Measurements from ENCODE around the gene CDH23.

Gene CDH23

GRCh38 chr10:71650397-71650796 lies 253.7 kb downstream of the CDH23 start:
- Histone ChIP-seq H3K4me2 (ENCODE audit: low read length) (no peak overlapping the region), H3K4me3 (ENCODE audit: low read depth, low read length) (no peak overlapping the region), H3K36me3 (ENCODE audit: control insufficient read depth in 1 of 2, insufficient read depth in 2 of 2, low read length in 2 of 2) (no peaks in the 10 kb centered on the region), H3K9me3 (ENCODE audit: insufficient read depth, low read depth, low read length) (no peaks in the 10 kb centered on the region), H3K14ac (ENCODE audit: low read length) (no peak overlapping the region), H3K27ac (ENCODE audit: low read depth, low read length) (no peak overlapping the region), H2AFZ (ENCODE audit: insufficient read depth, low read length, poor library complexity) (no peak overlapping the region), H2BK5ac (ENCODE audit: low read depth, low read length, poor library complexity) (no peak overlapping the region), H4K91ac (ENCODE audit: low read depth, low read length) (no peak overlapping the region), H2BK12ac (ENCODE audit: low read length) (no peak overlapping the region), H3K4me1 (ENCODE audit: control insufficient read depth in 1 of 2, insufficient read depth in 2 of 2, low read length in 2 of 2) (no peaks in the 10 kb centered on the region), H3K18ac (ENCODE audit: low read length) (no peak overlapping the region), H3K23ac (ENCODE audit: low read length) (no peak overlapping the region), H3K79me2 (ENCODE audit: control insufficient read depth, insufficient read depth, low read length, poor library complexity) (no peaks in the 10 kb centered on the region), H3K4ac (ENCODE audit: low read depth, low read length) (no peak overlapping the region), H4K8ac (ENCODE audit: low read depth, low read length) (no peak overlapping the region), H4K12ac (ENCODE audit: low read depth, low read length) (no peak overlapping the region), H2BK120ac (ENCODE audit: insufficient read depth, low read length, poor library complexity) (no peak overlapping the region), H3K9ac (ENCODE audit: low read length) (no peak overlapping the region), H3K79me1 (ENCODE audit: low read length) (no peaks in the 10 kb centered on the region), H2AK5ac (ENCODE audit: low read length) (no peak overlapping the region), H3K27me3 (ENCODE audit: insufficient read depth, low read length) (no peaks in the 10 kb centered on the region)
- DNase-seq: no peak
- no CpG with 5 or more reads among the region's 7 CpGs for WGBS (ENCODE audit: extremely low coverage, insufficient coverage, insufficient read length)

- H2AK5ac ChIP-seq (ENCODE audit: low read length): no peak overlapping the region
- no peak overlapping the region for H3K23ac ChIP-seq (ENCODE audit: low read length)
- no peak overlapping the region for H4K91ac ChIP-seq (ENCODE audit: low read depth, low read length)
- H2BK12ac ChIP-seq (ENCODE audit: low read length): no peak overlapping the region
- no peak overlapping the region for H2AFZ ChIP-seq (ENCODE audit: insufficient read depth, low read length, poor library complexity)
- no peaks in the 10 kb centered on the region for H3K79me2 ChIP-seq (ENCODE audit: control insufficient read depth, insufficient read depth, low read length, poor library complexity)
- H4K8ac ChIP-seq (ENCODE audit: low read depth, low read length): no peak overlapping the region
- no CpG with 5 or more reads among the region's 6 CpGs for WGBS (ENCODE audit: extremely low coverage, insufficient coverage, insufficient read length)
- H2BK5ac ChIP-seq (ENCODE audit: low read depth, low read length, poor library complexity): no peak overlapping the region
- no peaks in the 10 kb centered on the region for H3K9me3 ChIP-seq (ENCODE audit: insufficient read depth, low read depth, low read length)
- H3K27ac ChIP-seq (ENCODE audit: low read depth, low read length): no peak overlapping the region
- no peaks in the 10 kb centered on the region for H3K27me3 ChIP-seq (ENCODE audit: insufficient read depth, low read length)
- H3K4ac ChIP-seq (ENCODE audit: low read depth, low read length): no peak overlapping the region
- H3K9ac ChIP-seq (ENCODE audit: low read length): no peak overlapping the region
- H4K12ac ChIP-seq (ENCODE audit: low read depth, low read length): no peak overlapping the region
- no peaks in the 10 kb centered on the region for H3K36me3 ChIP-seq (ENCODE audit: control insufficient read depth in 1 of 2, insufficient read depth in 2 of 2, low read length in 2 of 2)
- H3K14ac ChIP-seq (ENCODE audit: low read length): no peak overlapping the region
- H3K4me1 ChIP-seq (ENCODE audit: control insufficient read depth in 1 of 2, insufficient read depth in 2 of 2, low read length in 2 of 2): no peaks in the 10 kb centered on the region
- no peak overlapping the region for H3K18ac ChIP-seq (ENCODE audit: low read length)
- no peak for DNase-seq
- no peaks in the 10 kb centered on the region for H3K79me1 ChIP-seq (ENCODE audit: low read length)
- H3K4me2 ChIP-seq (ENCODE audit: low read length): no peak overlapping the region
- no peak overlapping the region for H2BK120ac ChIP-seq (ENCODE audit: insufficient read depth, low read length, poor library complexity)
- H3K4me3 ChIP-seq (ENCODE audit: low read depth, low read length): no peak overlapping the region
Measured at GRCh38 chr10:71651428-71651827, 254.7 kb downstream of the CDH23 start.

GRCh38 chr10:71651928-71652327 lies 255.2 kb downstream of the CDH23 start:
- no peak overlapping the region for H3K4me3 ChIP-seq (ENCODE audit: low read depth, low read length)
- H3K36me3 ChIP-seq (ENCODE audit: control insufficient read depth in 1 of 2, insufficient read depth in 2 of 2, low read length in 2 of 2): no peaks in the 10 kb centered on the region
- no peak overlapping the region for H2AFZ ChIP-seq (ENCODE audit: insufficient read depth, low read length, poor library complexity)
- no CpG with 5 or more reads among the region's 4 CpGs for WGBS (ENCODE audit: extremely low coverage, insufficient coverage, insufficient read length)
- H4K91ac ChIP-seq (ENCODE audit: low read depth, low read length): no peak overlapping the region
- no peak overlapping the region for H4K8ac ChIP-seq (ENCODE audit: low read depth, low read length)
- no peak overlapping the region for H2AK5ac ChIP-seq (ENCODE audit: low read length)
- H4K12ac ChIP-seq (ENCODE audit: low read depth, low read length): no peak overlapping the region
- no peak overlapping the region for H2BK12ac ChIP-seq (ENCODE audit: low read length)
- H3K23ac ChIP-seq (ENCODE audit: low read length): no peak overlapping the region
- H3K18ac ChIP-seq (ENCODE audit: low read length): no peak overlapping the region
- no peak overlapping the region for H3K27ac ChIP-seq (ENCODE audit: low read depth, low read length)
- no peaks in the 10 kb centered on the region for H3K27me3 ChIP-seq (ENCODE audit: insufficient read depth, low read length)
- no peaks in the 10 kb centered on the region for H3K4me1 ChIP-seq (ENCODE audit: control insufficient read depth in 1 of 2, insufficient read depth in 2 of 2, low read length in 2 of 2)
- H2BK5ac ChIP-seq (ENCODE audit: low read depth, low read length, poor library complexity): no peak overlapping the region
- no peak overlapping the region for H3K14ac ChIP-seq (ENCODE audit: low read length)
- no peaks in the 10 kb centered on the region for H3K79me1 ChIP-seq (ENCODE audit: low read length)
- no peaks in the 10 kb centered on the region for H3K9me3 ChIP-seq (ENCODE audit: insufficient read depth, low read depth, low read length)
- DNase-seq: no peak
- H3K4ac ChIP-seq (ENCODE audit: low read depth, low read length): no peak overlapping the region
- no peak overlapping the region for H2BK120ac ChIP-seq (ENCODE audit: insufficient read depth, low read length, poor library complexity)
- no peak overlapping the region for H3K9ac ChIP-seq (ENCODE audit: low read length)
- H3K4me2 ChIP-seq (ENCODE audit: low read length): no peak overlapping the region
- no peaks in the 10 kb centered on the region for H3K79me2 ChIP-seq (ENCODE audit: control insufficient read depth, insufficient read depth, low read length, poor library complexity)

GRCh38 chr10:71653044-71653443 lies 256.3 kb downstream of the CDH23 start:
- H3K4me3 ChIP-seq (ENCODE audit: low read depth, low read length): no peak overlapping the region
- no peak overlapping the region for H3K18ac ChIP-seq (ENCODE audit: low read length)
- H2BK5ac ChIP-seq (ENCODE audit: low read depth, low read length, poor library complexity): no peak overlapping the region
- H3K9me3 ChIP-seq (ENCODE audit: insufficient read depth, low read depth, low read length): no peaks in the 10 kb centered on the region
- no peak for DNase-seq
- no peak overlapping the region for H3K14ac ChIP-seq (ENCODE audit: low read length)
- no peak overlapping the region for H3K23ac ChIP-seq (ENCODE audit: low read length)
- no peaks in the 10 kb centered on the region for H3K79me2 ChIP-seq (ENCODE audit: control insufficient read depth, insufficient read depth, low read length, poor library complexity)
- H3K27me3 ChIP-seq (ENCODE audit: insufficient read depth, low read length): no peaks in the 10 kb centered on the region
- no peak overlapping the region for H4K8ac ChIP-seq (ENCODE audit: low read depth, low read length)
- no peak overlapping the region for H2BK12ac ChIP-seq (ENCODE audit: low read length)
- H3K4me1 ChIP-seq (ENCODE audit: control insufficient read depth in 1 of 2, insufficient read depth in 2 of 2, low read length in 2 of 2): peaks cover 3% of the 10 kb centered on the region in 2 experiments
- H3K36me3 ChIP-seq (ENCODE audit: control insufficient read depth in 1 of 2, insufficient read depth in 2 of 2, low read length in 2 of 2): no peaks in the 10 kb centered on the region
- H3K4me2 ChIP-seq (ENCODE audit: low read length): no peak overlapping the region
- no peak overlapping the region for H3K9ac ChIP-seq (ENCODE audit: low read length)
- H2AFZ ChIP-seq (ENCODE audit: insufficient read depth, low read length, poor library complexity): no peak overlapping the region
- H3K4ac ChIP-seq (ENCODE audit: low read depth, low read length): no peak overlapping the region
- H3K27ac ChIP-seq (ENCODE audit: low read depth, low read length): no peak overlapping the region
- WGBS (ENCODE audit: extremely low coverage, insufficient coverage, insufficient read length): no CpG with 5 or more reads among the region's 1 CpG
- no peaks in the 10 kb centered on the region for H3K79me1 ChIP-seq (ENCODE audit: low read length)
- no peak overlapping the region for H2AK5ac ChIP-seq (ENCODE audit: low read length)
- no peak overlapping the region for H2BK120ac ChIP-seq (ENCODE audit: insufficient read depth, low read length, poor library complexity)
- no peak overlapping the region for H4K12ac ChIP-seq (ENCODE audit: low read depth, low read length)
- H4K91ac ChIP-seq (ENCODE audit: low read depth, low read length): no peak overlapping the region
